HEK293T (cell line): ENCODE measurements around the gene KCNAB2.

ENCODE experiments used
- CTCF ChIA-PET: fragments of 350-600 bp; formaldehyde crosslinking; extraction: SDS; loops from one replicate; lab custom pipeline; 2021; ENCODE audit warnings: antibody characterized with exemption, inconsistent platforms; lab: Yijun Ruan, JAX
- POLR2A ChIA-PET: fragments of 350-600 bp; formaldehyde crosslinking; extraction: SDS; loops from one replicate; lab custom pipeline; 2020; ENCODE audit warnings: antibody characterized with exemption, inconsistent platforms; lab: Yijun Ruan, JAX
- DNase-seq: peaks from one replicate; pipeline ENCODE4 v3.0.0; 2012; ENCODE audit warnings: mixed read lengths; ENCODE audit errors: extremely low spot score
- ARNT ChIP-seq: fragments of 450-650 bp; IDR thresholded peaks from 2 replicates; pipeline ENCODE4 v1.6.1; 2017; ENCODE audit warnings: mild to moderate bottlenecking
- BHLHE40 ChIP-seq: fragments of 450-650 bp; IDR thresholded peaks from 2 replicates; pipeline ENCODE4 v1.6.1; 2016; ENCODE audit warnings: mild to moderate bottlenecking, moderate library complexity, borderline replicate concordance
- CTBP1 ChIP-seq: fragments of 450-650 bp; IDR thresholded peaks from 2 replicates; pipeline ENCODE4 v1.6.1; 2016; ENCODE audit warnings: borderline replicate concordance
- ELF4 ChIP-seq: fragments of 450-650 bp; IDR thresholded peaks from 2 replicates; pipeline ENCODE4 v1.6.1; 2017; ENCODE audit warnings: antibody characterized with exemption
- FOXA1 ChIP-seq: fragments of 450-650 bp; IDR thresholded peaks from 2 replicates; pipeline ENCODE4 v1.6.1; 2016; ENCODE audit warnings: mild to moderate bottlenecking
- FOXK2 ChIP-seq: fragments of 450-650 bp; IDR thresholded peaks from 2 replicates; pipeline ENCODE4 v1.6.1; 2016; ENCODE audit warnings: mild to moderate bottlenecking
- FOXM1 ChIP-seq: fragments of 450-650 bp; IDR thresholded peaks from 2 replicates; pipeline ENCODE4 v1.6.1; 2017; ENCODE audit warnings: mild to moderate bottlenecking, borderline replicate concordance
- HDGF ChIP-seq: fragments of 450-650 bp; IDR thresholded peaks from 2 replicates; pipeline ENCODE4 v1.6.1; 2017; ENCODE audit warnings: antibody characterized with exemption, borderline replicate concordance
- L3MBTL2 ChIP-seq: fragments of 450-650 bp; conservative IDR thresholded peaks from 2 replicates; pipeline ENCODE4 v1.6.1; 2016; ENCODE audit warnings: mild to moderate bottlenecking
- LEF1 ChIP-seq: fragments of 450-650 bp; IDR thresholded peaks from 2 replicates; pipeline ENCODE4 v1.6.1; 2017; ENCODE audit warnings: mild to moderate bottlenecking, borderline replicate concordance
- NFRKB ChIP-seq: fragments of 450-650 bp; IDR thresholded peaks from 2 replicates; pipeline ENCODE4 v1.6.1; 2016; ENCODE audit warnings: mild to moderate bottlenecking, moderate library complexity
- SP1 ChIP-seq: fragments of 450-650 bp; IDR thresholded peaks from 2 replicates; pipeline ENCODE4 v1.6.1; 2017
- SUZ12 ChIP-seq: fragments of 450-650 bp; IDR thresholded peaks from 2 replicates; pipeline ENCODE4 v1.6.1; 2016; ENCODE audit warnings: mild to moderate bottlenecking
- TARDBP ChIP-seq: fragments of 450-650 bp; IDR thresholded peaks from 2 replicates; pipeline ENCODE4 v1.6.1; 2016
- ZNF384 ChIP-seq: fragments of 450-650 bp; IDR thresholded peaks from 2 replicates; pipeline ENCODE4 v1.6.1; 2016
- TF ChIP-seq, protein P1 (sequence below): fragments of 450-650 bp; IDR thresholded peaks from 2 replicates; pipeline ENCODE4 v1.6.1; 2016

Gene KCNAB2

GRCh38 chr1:6097824-6098223 is 52.1 kb downstream of the KCNAB2 start:
- no peak for DNase-seq
- TF ChIP-seq TARDBP (no peak), BHLHE40 (no peak), HDGF (no peak), FOXA1 (no peak), SUZ12 (no peak), ELF4 (no peak), FOXM1 (no peak), L3MBTL2 (no peak), FOXK2 (no peak), ARNT (no peak), CTBP1 (no peak), LEF1 (no peak), SP1 (no peak), ZNF384 (no peak), NFRKB (no peak)
- TF ChIP-seq, protein P1, sequence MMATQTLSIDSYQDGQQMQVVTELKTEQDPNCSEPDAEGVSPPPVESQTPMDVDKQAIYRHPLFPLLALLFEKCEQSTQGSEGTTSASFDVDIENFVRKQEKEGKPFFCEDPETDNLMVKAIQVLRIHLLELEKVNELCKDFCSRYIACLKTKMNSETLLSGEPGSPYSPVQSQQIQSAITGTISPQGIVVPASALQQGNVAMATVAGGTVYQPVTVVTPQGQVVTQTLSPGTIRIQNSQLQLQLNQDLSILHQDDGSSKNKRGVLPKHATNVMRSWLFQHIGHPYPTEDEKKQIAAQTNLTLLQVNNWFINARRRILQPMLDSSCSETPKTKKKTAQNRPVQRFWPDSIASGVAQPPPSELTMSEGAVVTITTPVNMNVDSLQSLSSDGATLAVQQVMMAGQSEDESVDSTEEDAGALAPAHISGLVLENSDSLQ, result no peak
- POLR2A ChIA-PET, result no interaction called here
- CTCF ChIA-PET, result no interaction called here

GRCh38 chr1:6098303-6099215 is 52.9 kb downstream of the KCNAB2 start:
- TF ChIP-seq SUZ12 (no peak), LEF1 (no peak), FOXK2 (no peak), ELF4 (no peak), ZNF384 (no peak)
- CTCF ChIA-PET, result interaction anchor here (0.6 kb wide), 1 partner anchor 124 kb away, joined by 3 read pairs; no protein-coding TSS in a partner anchor
- DNase-seq, result no peak
- POLR2A ChIA-PET, result no interaction called here

- no peak for DNase-seq
- ChIA-PET CTCF (interaction anchor here (0.6 kb wide), 1 partner anchor 124 kb away, joined by 3 read pairs; no protein-coding TSS in a partner anchor), POLR2A (no interaction called here)
- TF ChIP-seq NFRKB, result no peak
Measured at GRCh38 chr1:6099297-6099696, 53.6 kb downstream of the KCNAB2 start.

DNA sequence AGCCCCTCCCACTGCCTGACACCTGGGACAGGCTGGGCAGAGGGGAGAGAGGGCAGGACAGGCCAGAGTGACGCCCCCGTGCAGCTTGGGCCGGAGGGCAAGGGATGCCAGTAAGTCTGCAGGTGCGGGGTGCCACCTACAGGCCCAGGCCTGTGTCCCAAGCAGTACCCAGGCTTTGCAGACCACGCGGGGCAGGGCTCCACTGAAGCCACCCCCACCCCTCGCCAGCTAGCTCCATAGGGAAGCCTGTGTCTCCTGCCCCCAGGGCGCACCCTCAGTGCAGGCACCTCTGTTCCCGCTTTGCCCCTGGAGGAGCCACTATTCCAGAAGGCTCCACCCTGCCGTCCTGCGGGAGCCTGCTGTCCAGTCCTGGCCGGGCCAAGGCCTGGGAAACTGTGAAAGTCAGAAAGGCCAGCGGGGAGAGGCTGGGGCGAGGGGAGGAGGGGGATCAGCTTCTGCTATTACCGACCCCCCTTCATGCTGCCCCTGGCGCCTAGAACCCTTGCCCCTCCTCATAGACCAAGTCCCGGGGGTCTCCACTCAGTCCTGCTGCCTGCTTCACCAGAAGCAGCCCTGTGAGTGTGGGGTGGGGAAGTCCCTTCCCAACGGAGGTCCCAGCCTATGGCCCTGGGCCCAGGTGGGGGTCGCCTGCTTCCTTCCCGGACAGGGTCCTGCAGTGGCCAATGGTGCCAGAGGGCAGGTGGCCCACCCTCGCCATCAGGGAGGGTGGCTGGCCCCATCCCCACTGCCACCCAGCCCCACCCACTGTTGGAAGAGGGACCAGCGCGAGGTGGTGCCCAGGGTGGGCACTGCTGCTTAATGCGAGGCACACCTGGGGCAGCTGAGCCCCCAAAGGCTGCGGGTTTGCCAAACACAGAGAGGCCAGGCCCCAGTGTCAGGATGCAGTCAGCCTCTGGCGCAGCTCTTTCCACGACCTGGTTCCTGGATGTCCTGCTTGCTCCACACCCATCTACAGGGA is 54.4 kb downstream of the KCNAB2 start:
- ChIA-PET CTCF (no interaction called here), POLR2A (no interaction called here)
- TF ChIP-seq NFRKB (no peak), FOXK2 (no peak), ZNF384 (no peak)
- DNase-seq, result no peak

GRCh38 chr1:6100861-6101783 is 55.4 kb downstream of the KCNAB2 start:
- ChIA-PET POLR2A (no interaction called here), CTCF (no interaction called here)
- DNase-seq, result no peak
- TF ChIP-seq FOXM1 (no peak), SP1 (no peak), LEF1 (no peak), BHLHE40 (no peak), ARNT (no peak), SUZ12 (no peak), CTBP1 (no peak), ELF4 (no peak), FOXK2 (no peak), FOXA1 (no peak), ZNF384 (no peak), L3MBTL2 (no peak), NFRKB (no peak), TARDBP (no peak)

DNA sequence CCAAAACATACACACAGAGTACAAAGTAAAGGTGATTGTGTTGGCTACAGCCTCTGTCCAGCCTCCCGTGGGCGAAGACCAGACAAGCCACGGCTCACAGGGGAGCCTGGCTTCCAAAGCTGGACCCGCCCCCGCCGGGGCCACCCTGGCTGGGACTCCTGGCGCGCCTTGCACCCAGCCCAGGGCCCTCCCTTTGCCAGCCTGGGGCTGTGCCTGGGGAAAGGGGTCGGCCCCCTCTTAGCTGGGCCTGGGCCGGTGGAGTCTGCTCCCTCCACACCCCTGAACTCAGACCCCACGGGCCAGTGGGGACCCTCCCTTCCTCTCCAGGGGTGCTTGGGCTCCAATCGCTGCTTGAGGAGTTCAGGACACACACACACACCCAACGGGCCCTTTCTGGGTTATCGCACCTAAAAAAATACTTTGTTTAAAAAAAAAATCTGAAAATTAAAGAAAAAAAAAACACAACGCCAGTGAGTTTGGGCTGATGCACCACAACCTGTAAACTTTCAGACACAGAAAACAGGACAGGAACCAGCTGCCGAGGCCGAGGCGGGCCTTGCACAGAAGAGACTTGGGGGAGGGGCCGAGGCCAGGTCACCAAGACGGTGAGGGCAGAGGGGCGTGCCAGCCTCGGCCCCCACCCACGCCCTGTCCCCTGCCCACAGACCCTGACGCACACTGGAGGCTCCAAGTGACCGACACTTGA is 56.3 kb downstream of the KCNAB2 start:
- ChIA-PET CTCF (no interaction called here), POLR2A (no interaction called here)
- DNase-seq, result no peak
- no peak for TF ChIP-seq HDGF
- no peak for TF ChIP-seq NFRKB
- no peak for TF ChIP-seq ZNF384
- TF ChIP-seq, protein P1, result no peak
- no peak for TF ChIP-seq LEF1
- no peak for TF ChIP-seq FOXK2
- no peak for TF ChIP-seq FOXM1
- no peak for TF ChIP-seq SUZ12
- no peak for TF ChIP-seq ELF4
- TF ChIP-seq SP1, result no peak
- TF ChIP-seq ARNT, result no peak
- no peak for TF ChIP-seq TARDBP
- TF ChIP-seq BHLHE40, result no peak
- TF ChIP-seq L3MBTL2, result no peak
- no peak for TF ChIP-seq FOXA1
- TF ChIP-seq CTBP1, result no peak
